Activated CD8-positive, alpha-beta T cell treated with anti-CD3 and anti-CD28 coated beads for 36 hours (primary cell): ENCODE results near the gene TIMM22. TPM values are rescaled to one million over a fixed set of nuclear protein-coding genes. Genes with fewer than 3 reads are reported as not detected.

Experiments used
- ATAC-seq: fragments of 200-7000 bp; cut with Tn5 transposase; one replicate; pipeline ENCODE4 v1.10.0; 2021; ENCODE audit warnings: mild to moderate bottlenecking, moderate library complexity
- CTCF ChIA-PET: fragments of 350-600 bp; sonication (Branson Sonifier 250); formaldehyde crosslinking; loops from one replicate; lab custom pipeline; 2021; ENCODE audit warnings: antibody characterized with exemption; lab: Charles Lee
- POLR2A ChIA-PET: fragments of 350-600 bp; sonication (Branson Sonifier 250); formaldehyde crosslinking; loops from one replicate; lab custom pipeline; 2021; ENCODE audit warnings: antibody characterized with exemption; lab: Charles Lee
- DNase-seq: peaks from one replicate; pipeline ENCODE4 v3.0.0-alpha.2; 2020
- H3K27ac Mint-ChIP-seq: one replicate; pipeline ENCODE4 v1.8.0; 2021; ENCODE audit warnings: mild to moderate bottlenecking, mixed read lengths
- H3K27me3 Mint-ChIP-seq: one replicate; pipeline ENCODE4 v1.8.0; 2021; ENCODE audit warnings: mixed read lengths
- H3K36me3 Mint-ChIP-seq: one replicate; pipeline ENCODE4 v1.8.0; 2021; ENCODE audit warnings: low read depth, mixed read lengths
- H3K4me1 Mint-ChIP-seq: one replicate; pipeline ENCODE4 v1.8.0; 2021; ENCODE audit warnings: low read depth, mixed read lengths
- H3K4me3 Mint-ChIP-seq: one replicate; pipeline ENCODE4 v1.8.0; 2021; ENCODE audit warnings: mild to moderate bottlenecking, moderate library complexity, mixed read lengths
- H3K9me3 Mint-ChIP-seq: one replicate; pipeline ENCODE4 v1.8.0; 2021; ENCODE audit warnings: mixed read lengths
- intact Hi-C: fragments of 100-400 bp; cut with micrococcal nuclease; formaldehyde crosslinking; loops from one replicate; pipeline ENCODE4 v1.10.0; 2022
- microRNA-seq: library from miRNA; unstranded; fragments of <30 nt; microRNA quantifications from one replicate; pipeline ENCODE4 v1.2.0, GENCODE V29; 2022; ENCODE audit warnings: borderline microRNAs expressed, borderline replicate concordance
- total RNA-seq, 2 experiments: library from RNA; stranded (reverse); gene quantifications; one replicate each; pipeline ENCODE4 v1.2.3, GENCODE V29; 2021
- TF ChIP-seq, protein P1 (sequence below): fragments of 200-600 bp; IDR thresholded peaks from one replicate; pipeline ENCODE4 v1.8.0; 2022; ENCODE audit warnings: antibody characterized with exemption, mild to moderate bottlenecking

TIMM22 gene
- total RNA-seq, 2 experiments from 2014 or later = 8.8 to 10.2 TPM

- no peak overlapping the region for H3K4me3 Mint-ChIP-seq
- no peak overlapping the region for H3K27ac Mint-ChIP-seq
- intact Hi-C loops = no loop called here
- peaks cover 4% of the 10 kb centered on the region for H3K4me1 Mint-ChIP-seq
- H3K36me3 Mint-ChIP-seq = peaks cover 3% of the 10 kb centered on the region
- DNase-seq (peak; percentile 25), ATAC-seq (no peak)
- no peaks in the 10 kb centered on the region for H3K9me3 Mint-ChIP-seq
- TF ChIP-seq, protein P1, sequence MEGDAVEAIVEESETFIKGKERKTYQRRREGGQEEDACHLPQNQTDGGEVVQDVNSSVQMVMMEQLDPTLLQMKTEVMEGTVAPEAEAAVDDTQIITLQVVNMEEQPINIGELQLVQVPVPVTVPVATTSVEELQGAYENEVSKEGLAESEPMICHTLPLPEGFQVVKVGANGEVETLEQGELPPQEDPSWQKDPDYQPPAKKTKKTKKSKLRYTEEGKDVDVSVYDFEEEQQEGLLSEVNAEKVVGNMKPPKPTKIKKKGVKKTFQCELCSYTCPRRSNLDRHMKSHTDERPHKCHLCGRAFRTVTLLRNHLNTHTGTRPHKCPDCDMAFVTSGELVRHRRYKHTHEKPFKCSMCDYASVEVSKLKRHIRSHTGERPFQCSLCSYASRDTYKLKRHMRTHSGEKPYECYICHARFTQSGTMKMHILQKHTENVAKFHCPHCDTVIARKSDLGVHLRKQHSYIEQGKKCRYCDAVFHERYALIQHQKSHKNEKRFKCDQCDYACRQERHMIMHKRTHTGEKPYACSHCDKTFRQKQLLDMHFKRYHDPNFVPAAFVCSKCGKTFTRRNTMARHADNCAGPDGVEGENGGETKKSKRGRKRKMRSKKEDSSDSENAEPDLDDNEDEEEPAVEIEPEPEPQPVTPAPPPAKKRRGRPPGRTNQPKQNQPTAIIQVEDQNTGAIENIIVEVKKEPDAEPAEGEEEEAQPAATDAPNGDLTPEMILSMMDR = no peak
- POLR2A ChIA-PET = no interaction called here
- CTCF ChIA-PET = no interaction called here
- H3K27me3 Mint-ChIP-seq = no peaks in the 10 kb centered on the region
These were observed 54.3 kb downstream of the TIMM22 start for GRCh38 chr17:1050996-1051925.

Small RNA genes within 50 kb of the gene (microRNA-seq; reads per million reads assigned to microRNA genes)
- gene MIR3183 = 0.91 reads per million

Other genes with a start within 250 kb of the TIMM22 start
- gene GEMIN4, start 244.9 kb upstream of the TIMM22 start, total RNA-seq = 10 to 100 TPM; 52.8 to 55.8 TPM
- 10 to 100 TPM; 47.3 to 55.2 TPM for gene GLOD4, start 214.8 kb upstream of the TIMM22 start, total RNA-seq
- gene MRM3, start 214.8 kb upstream of the TIMM22 start, total RNA-seq = 10 to 100 TPM; 35.5 to 36.2 TPM
- gene NXN, start 17.4 kb upstream of the TIMM22 start, total RNA-seq = 1 to 10 TPM; 1.2 to 1.4 TPM
- gene ABR, start 182.9 kb downstream of the TIMM22 start, total RNA-seq = 10 to 100 TPM; 44.4 to 46.6 TPM